VCaP (cell line): ENCODE data around the gene CC2D1A.
"Not testable (repeated sequence)": the region's sequence is repeated elsewhere in the genome, so short reads cannot be mapped to it uniquely, and the experiment has no call there.

Experiments used
- H3K27ac ChIP-seq: fragments of 450-650 bp; 2 replicates; pipeline ENCODE4 v1.5.1; 2017
- TF ChIP-seq, protein P1 (sequence below): fragments of 450-650 bp; conservative IDR thresholded peaks from 2 replicates; pipeline ENCODE4 v1.5.1; 2017; ENCODE audit warnings: mild to moderate bottlenecking, moderate library complexity

The CC2D1A gene

DNA sequence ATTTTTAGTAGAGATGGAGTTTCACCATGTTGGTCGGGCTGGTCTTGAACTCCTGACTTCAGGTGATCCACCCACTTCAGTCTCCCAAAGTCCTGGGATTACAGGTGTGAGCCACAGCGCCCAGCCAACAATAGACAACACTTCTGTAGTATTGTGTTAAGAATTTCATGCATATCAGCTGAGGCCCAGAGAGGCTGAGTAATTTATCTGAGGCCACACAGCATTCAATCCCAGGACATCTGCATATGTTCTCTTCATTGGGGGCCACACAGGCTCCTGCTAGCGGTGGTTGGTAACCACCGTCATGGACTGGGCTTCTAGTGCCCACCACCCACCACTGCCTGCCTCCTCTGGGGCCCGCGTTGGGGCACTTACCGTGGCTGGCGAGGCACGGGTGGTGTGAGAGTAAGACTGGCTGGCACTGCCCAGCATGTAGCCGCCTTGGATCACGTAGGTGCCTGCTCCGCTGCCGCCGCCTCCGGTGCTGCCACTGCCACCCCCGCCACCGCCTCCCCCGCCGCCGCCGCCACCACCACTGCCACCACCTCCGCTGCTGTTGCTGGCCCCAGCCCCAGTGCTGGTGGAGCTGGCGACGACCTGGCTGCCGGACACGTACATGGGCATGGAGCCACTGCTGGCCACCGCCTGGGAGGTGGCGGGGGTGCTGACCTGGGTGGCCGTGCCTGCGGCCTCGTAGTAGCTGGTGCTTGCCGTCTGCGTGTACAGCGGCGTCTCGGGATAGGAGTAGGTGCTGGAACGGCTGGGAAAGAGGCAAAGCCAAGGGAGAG, 66.6 kb downstream of the CC2D1A start:
- H3K27ac ChIP-seq: no peak overlapping the region
- TF ChIP-seq, protein P1, sequence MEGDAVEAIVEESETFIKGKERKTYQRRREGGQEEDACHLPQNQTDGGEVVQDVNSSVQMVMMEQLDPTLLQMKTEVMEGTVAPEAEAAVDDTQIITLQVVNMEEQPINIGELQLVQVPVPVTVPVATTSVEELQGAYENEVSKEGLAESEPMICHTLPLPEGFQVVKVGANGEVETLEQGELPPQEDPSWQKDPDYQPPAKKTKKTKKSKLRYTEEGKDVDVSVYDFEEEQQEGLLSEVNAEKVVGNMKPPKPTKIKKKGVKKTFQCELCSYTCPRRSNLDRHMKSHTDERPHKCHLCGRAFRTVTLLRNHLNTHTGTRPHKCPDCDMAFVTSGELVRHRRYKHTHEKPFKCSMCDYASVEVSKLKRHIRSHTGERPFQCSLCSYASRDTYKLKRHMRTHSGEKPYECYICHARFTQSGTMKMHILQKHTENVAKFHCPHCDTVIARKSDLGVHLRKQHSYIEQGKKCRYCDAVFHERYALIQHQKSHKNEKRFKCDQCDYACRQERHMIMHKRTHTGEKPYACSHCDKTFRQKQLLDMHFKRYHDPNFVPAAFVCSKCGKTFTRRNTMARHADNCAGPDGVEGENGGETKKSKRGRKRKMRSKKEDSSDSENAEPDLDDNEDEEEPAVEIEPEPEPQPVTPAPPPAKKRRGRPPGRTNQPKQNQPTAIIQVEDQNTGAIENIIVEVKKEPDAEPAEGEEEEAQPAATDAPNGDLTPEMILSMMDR: no peak

DNA sequence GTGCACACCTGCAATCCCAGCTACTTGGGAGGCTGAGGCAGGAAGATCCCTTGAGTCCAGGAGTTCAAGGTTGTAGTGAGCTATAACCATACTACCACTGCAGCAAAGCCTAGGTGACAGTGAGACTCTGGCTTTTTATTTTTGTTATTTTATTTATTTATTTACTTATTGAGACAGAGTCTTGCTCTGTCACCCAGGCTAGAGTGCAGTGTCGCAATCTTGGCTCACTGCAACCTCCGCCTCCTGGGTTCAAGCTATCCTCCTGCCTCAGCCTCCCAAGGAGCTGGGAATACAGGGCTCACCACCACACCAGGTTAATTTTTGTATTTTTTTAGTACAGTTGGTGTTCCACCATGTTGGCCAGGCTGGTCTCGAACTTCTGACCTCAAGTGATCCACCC, 67.5 kb downstream of the CC2D1A start:
- H3K27ac ChIP-seq: not testable (repeated sequence)

DNA sequence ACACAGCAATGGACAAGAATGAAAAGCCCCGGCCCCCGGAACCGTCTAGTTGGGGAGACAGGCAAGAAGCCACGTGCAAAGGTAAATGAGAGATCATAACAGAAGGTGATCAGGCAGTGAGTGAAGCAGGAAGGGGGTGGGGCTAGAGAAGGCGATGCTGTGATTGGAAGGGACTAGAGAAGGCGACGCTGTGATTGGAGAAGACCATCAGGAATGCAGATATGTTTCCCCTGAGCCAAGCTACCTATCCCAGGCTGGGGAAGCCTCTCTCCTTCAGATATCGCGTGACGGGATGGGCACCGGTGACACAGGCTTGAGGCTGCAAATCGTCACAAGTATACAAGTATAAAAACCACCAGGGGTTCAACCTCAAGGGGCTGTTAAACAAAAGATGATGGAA, 68.1 kb downstream of the CC2D1A start:
- H3K27ac ChIP-seq: no peak overlapping the region
- TF ChIP-seq, protein P1: no peak

DNA sequence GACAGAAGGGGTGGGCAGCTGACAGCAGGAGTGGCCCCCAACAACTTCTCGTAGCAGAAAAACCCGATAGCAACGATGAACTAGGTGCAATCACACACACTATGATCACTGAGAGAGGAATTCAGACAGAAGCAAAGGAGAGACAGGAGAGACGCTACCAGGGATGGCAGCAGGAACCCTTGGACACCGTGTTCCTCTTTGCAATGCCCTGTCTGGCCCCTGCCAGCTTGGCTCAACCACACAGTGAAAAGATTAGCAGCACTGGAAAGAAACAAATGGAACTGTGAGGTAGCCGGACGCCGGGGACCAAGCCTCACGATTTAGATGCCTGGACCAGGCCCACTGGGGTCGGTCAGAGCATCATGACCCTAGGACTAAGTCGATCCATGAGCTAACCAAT, 69.9 kb downstream of the CC2D1A start:
- no peak overlapping the region for H3K27ac ChIP-seq
- TF ChIP-seq, protein P1: no peak

DNA sequence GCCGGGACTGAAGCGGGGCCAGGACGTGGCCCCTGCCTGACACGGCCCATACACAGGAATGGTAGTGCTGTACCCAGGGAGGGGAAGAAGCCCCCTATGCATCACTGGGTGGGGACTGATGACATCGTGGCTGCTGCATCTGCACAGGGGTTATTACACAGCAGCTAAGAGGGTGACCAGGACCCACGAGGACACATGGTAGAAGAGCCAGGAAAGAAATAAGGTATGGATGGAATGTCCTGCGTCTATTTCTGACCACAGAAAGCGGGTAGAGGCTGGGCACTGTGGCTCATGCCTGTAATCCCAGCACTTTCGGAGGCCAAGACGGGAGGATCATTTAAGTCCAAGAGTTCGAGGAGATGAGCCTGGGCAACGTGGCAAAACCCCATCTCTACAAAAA, 70.4 kb downstream of the CC2D1A start:
- TF ChIP-seq, protein P1: no peak
- no peak overlapping the region for H3K27ac ChIP-seq

DNA sequence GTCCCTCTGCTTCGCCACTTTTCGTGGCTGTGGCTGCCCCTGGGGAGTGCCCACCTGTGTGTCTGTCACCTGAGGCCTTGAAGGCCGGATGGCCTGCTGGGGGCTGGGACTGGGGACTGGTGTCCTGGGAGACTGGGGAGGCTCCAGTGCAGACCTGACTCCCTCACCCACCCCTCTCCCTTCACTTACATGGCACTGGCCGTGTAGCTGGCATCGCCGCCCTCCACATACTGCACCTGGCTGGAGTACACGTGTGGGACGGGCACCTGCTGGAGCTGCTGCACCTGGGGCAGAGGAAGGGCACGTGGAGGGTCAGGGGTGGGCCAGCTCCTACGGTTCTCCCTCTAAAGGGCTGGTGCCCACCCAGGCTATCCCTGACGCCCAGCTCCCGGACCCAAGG, 71.8 kb downstream of the CC2D1A start:
- TF ChIP-seq, protein P1: no peak
- H3K27ac ChIP-seq: no peak overlapping the region

DNA sequence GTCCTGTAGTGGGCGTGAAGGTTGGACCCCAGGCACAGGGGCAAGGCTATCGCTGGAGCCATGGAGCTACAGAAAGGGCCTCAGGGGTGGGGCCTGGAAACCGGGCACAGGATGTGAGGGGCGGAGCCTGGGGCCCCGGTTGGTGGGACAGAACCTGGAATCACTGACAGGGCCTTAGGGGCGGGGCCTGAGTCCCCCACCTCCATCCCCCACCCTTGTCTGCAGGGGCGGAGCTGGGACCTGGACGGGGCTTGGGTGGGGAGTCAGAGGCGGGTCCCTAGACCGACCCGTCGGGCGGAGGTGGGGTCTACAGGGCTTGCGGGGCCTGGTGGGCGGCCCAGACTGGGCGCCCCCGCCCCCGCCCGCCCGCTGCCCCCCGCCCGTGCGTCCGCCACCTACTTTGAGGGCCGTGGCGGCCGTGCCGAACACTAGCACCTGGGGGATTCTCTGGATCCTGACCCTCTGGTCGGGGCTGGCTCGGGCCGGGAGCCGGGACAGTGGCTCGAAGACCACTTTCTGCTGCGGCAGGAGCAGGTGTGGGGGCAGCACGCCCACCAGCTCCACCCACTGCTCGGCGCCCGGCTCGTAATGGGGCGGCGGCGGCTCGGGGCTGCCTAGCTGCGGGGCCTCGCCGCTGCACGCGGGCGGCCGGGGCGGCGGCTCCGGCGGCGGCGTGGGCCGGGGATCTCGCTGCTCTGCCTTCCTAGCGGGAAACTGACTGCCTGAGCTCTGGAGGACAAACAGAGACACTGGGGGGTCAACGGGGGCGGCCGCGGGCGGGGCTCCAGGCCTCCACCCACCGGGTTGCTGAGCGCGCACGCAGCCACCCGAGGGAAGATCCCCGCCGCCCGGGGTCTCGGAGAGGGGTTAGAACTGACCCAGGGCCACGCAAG, 72.6 kb downstream of the CC2D1A start:
- TF ChIP-seq, protein P1: no peak
- no peak overlapping the region for H3K27ac ChIP-seq

DNA sequence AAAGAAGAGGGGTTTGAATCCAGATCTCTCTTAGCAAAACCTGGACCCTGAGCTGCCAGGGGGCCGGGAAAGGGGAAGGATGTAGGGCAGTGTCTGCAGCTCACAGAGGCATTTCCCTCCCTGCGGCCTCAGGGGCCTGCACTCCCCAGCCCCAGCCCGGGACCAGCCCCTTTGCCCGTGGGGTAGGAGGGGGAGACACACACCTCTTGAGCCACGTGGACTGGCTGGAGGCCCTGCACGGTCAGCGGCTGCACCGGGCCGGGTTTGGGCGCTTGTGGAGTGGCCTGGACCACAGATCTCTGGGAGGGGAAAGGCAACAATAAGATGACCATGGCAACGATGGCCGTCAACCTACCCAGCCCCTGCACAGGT, 73.2 kb downstream of the CC2D1A start:
- no peak overlapping the region for H3K27ac ChIP-seq
- TF ChIP-seq, protein P1: no peak
